Measurements from ENCODE around the gene TFAP2C. TPM values are rescaled to one million over a fixed set of nuclear protein-coding genes. Genes with fewer than 3 reads are reported as not detected.

TFAP2C gene
- total and polyA plus RNA-seq, 2 donors (not counting 3 experiments of a cell fraction or from before 2014, with no cell fraction given): 0.06 TPM; not detected in 1

DNA sequence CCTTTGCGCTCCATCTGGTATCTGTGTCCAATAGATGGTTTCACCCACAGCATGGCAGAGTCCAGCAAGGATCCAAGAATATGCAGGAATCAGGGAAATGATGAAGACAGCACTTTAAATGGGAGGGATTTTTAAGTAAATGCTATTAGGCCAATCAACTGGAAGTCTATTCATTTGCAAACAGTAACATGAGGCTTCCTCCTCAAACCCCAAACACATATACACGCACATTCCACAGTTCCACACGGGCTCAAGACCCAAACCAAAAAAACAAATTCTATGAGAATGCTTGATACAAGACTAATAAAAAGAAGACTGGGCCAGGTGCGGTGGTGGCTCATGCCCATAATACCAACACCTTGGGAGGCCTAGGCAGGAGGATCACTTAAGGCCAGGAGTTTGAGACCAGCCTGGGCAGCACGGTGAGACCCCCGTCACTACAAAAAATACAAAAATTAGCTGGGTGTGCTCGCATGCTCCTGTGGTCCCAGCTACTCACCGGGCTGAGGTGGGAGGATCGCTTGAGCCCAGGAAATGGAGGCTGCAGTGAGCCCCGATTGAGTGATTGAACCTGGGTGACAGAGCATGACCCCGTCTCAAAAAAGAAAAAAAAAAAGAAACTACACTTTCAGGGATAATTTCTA is 21.9 kb upstream of the TFAP2C start:
- Histone ChIP-seq H3K27ac (ENCODE audit: insufficient read depth, low read depth, low read length) (no peak overlapping the region), H3K4me1 (ENCODE audit: control insufficient read depth, extremely low read depth, insufficient read depth, low read length) (no peaks in the 10 kb centered on the region), H4K20me1 (replicated peaks; ENCODE audit: control insufficient read depth, extremely low read depth, insufficient read depth, low read length) (no peaks in the 10 kb centered on the region), H3K9me3 (replicated peaks; ENCODE audit: control insufficient read depth, insufficient read depth, low read length) (no peaks in the 10 kb centered on the region), H3K36me3 (ENCODE audit: control insufficient read depth in 2 of 2, extremely low read depth in 1 of 2, insufficient read depth in 2 of 2, low read length in 2 of 2) (no peaks in the 10 kb centered on the region), H3K4me3 (replicated peaks in 1 of 3; ENCODE audit: insufficient read depth in 1 of 3, low read depth in 1 of 3, low read length in 3 of 3) (no peak overlapping the region), H3K27me3 (ENCODE audit: control insufficient read depth in 2 of 2, insufficient read depth in 2 of 2, low read length in 2 of 2) (no peaks in the 10 kb centered on the region), H2AFZ (ENCODE audit: low read depth, low read length) (no peak overlapping the region), H3K9ac (replicated peaks; ENCODE audit: extremely low read depth, insufficient read depth, low read length) (no peak overlapping the region), H3K4me2 (ENCODE audit: insufficient read depth, low read length) (no peak overlapping the region), H3K79me2 (ENCODE audit: control insufficient read depth, insufficient read depth, low read length) (no peaks in the 10 kb centered on the region), H3K9me1 (replicated peaks; ENCODE audit: control insufficient read depth, extremely low read depth, insufficient read depth, low read length) (no peaks in the 10 kb centered on the region)
- intact Hi-C loops (cut with micrococcal nuclease) (no loop called here), dilution Hi-C loops (cut with MboI; ENCODE audit: extremely low pct_ligation_motif_present, low sequenced_read_pairs) (no loop called here)
- DNase-seq (ENCODE audit: low read depth, low spot score) (no peak), FAIRE-seq (no peak)
- ChIA-PET CTCF (no interaction called here), POLR2A (no interaction called here)
- no TSS peak for BruUV-seq (replicated peaks)
- no peak for TF ChIP-seq POLR2AphosphoS5 (IDR thresholded peaks at IDR 0.05; ENCODE audit: insufficient read depth, low read depth, low read length)
- no peak for TF ChIP-seq GATA2 (IDR thresholded peaks at IDR 0.05; ENCODE audit: insufficient read depth, insufficient read length, low read depth, low read length)
- TF ChIP-seq EZH2 (IDR thresholded peaks at IDR 0.05; ENCODE audit: borderline replicate concordance, low read depth, low read length, severe bottlenecking): no peak
- no peak for TF ChIP-seq FOS (IDR thresholded peaks at IDR 0.05; ENCODE audit: borderline replicate concordance, insufficient read depth, low read length)
- TF ChIP-seq, protein P1, sequence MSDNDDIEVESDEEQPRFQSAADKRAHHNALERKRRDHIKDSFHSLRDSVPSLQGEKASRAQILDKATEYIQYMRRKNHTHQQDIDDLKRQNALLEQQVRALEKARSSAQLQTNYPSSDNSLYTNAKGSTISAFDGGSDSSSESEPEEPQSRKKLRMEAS (IDR thresholded peaks at IDR 0.05; ENCODE audit: insufficient read depth, insufficient read length): no peak
- no peak for TF ChIP-seq MYC (IDR thresholded peaks at IDR 0.05; ENCODE audit: low read depth, low read length)
- no peak for TF ChIP-seq JUN (IDR thresholded peaks at IDR 0.05; ENCODE audit: borderline replicate concordance, insufficient read depth, insufficient read length, low read depth)
- TF ChIP-seq, protein P2, sequence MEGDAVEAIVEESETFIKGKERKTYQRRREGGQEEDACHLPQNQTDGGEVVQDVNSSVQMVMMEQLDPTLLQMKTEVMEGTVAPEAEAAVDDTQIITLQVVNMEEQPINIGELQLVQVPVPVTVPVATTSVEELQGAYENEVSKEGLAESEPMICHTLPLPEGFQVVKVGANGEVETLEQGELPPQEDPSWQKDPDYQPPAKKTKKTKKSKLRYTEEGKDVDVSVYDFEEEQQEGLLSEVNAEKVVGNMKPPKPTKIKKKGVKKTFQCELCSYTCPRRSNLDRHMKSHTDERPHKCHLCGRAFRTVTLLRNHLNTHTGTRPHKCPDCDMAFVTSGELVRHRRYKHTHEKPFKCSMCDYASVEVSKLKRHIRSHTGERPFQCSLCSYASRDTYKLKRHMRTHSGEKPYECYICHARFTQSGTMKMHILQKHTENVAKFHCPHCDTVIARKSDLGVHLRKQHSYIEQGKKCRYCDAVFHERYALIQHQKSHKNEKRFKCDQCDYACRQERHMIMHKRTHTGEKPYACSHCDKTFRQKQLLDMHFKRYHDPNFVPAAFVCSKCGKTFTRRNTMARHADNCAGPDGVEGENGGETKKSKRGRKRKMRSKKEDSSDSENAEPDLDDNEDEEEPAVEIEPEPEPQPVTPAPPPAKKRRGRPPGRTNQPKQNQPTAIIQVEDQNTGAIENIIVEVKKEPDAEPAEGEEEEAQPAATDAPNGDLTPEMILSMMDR (IDR thresholded peaks at IDR 0.05; ENCODE audit: extremely low read depth in 1 of 2, insufficient read depth in 1 of 2, low read depth in 1 of 2, low read length in 2 of 2): no peak
- no peak for TF ChIP-seq POLR2A (IDR thresholded peaks at IDR 0.05; ENCODE audit: low read depth, low read length)

Data from endothelial cell of umbilical vein (primary cell).